Karpas-422 (cell line): Measurements from ENCODE around the gene EEFSEC. TPM values are rescaled to one million over a fixed set of nuclear protein-coding genes. Genes with fewer than 3 reads are reported as not detected.

Experiments used
- DNase-seq: peaks from one replicate; pipeline ENCODE4 v3.0.0-alpha.2; 2015
- H2AFZ ChIP-seq: fragments of 200-600 bp; sonication (generic); 2 replicates; pipeline ENCODE4 v1.6.1; 2014; ENCODE audit warnings: antibody characterized with exemption, low read length, mixed read lengths
- H3K27ac ChIP-seq: fragments of 200-600 bp; sonication (generic); 2 replicates; pipeline ENCODE4 v1.5.1; 2014; ENCODE audit warnings: mild to moderate bottlenecking, low read length, moderate library complexity
- H3K27me3 ChIP-seq: fragments of 200-600 bp; sonication (generic); 2 replicates; pipeline ENCODE4 v1.6.1; 2014; ENCODE audit warnings: low read length, mixed read lengths
- H3K36me3 ChIP-seq: fragments of 200-600 bp; sonication (generic); 2 replicates; pipeline ENCODE4 v1.6.1; 2014; ENCODE audit warnings: low read length, mixed read lengths; ENCODE audit not compliant: insufficient read depth
- H3K4me1 ChIP-seq: fragments of 200-600 bp; sonication (generic); 2 replicates; pipeline ENCODE4 v1.6.1; 2014; ENCODE audit warnings: mild to moderate bottlenecking, low read length, mixed read lengths
- H3K4me2 ChIP-seq: fragments of 200-600 bp; sonication (generic); 2 replicates; pipeline ENCODE4 v1.6.1; 2014; ENCODE audit warnings: low read length, low read depth, mild to moderate bottlenecking; ENCODE audit not compliant: poor library complexity, severe bottlenecking
- H3K4me3 ChIP-seq: fragments of 200-600 bp; sonication (generic); 2 replicates; pipeline ENCODE4 v1.5.1; 2014; ENCODE audit warnings: mild to moderate bottlenecking, antibody characterized with exemption, low read length, mixed read lengths
- H3K79me2 ChIP-seq: fragments of 200-600 bp; sonication (generic); 2 replicates; pipeline ENCODE4 v1.6.1; 2014; ENCODE audit warnings: mild to moderate bottlenecking, low read length, mixed read lengths
- H3K9ac ChIP-seq: fragments of 200-600 bp; sonication (generic); 2 replicates; pipeline ENCODE4 v1.6.0; 2014; ENCODE audit warnings: low read length
- H3K9me2 ChIP-seq: fragments of 200-600 bp; sonication (generic), shearing (Covaris generic); replicated peaks from 2 replicates; pipeline ENCODE4 v1.6.0; 2014; ENCODE audit warnings: mild to moderate bottlenecking, low read length, moderate library complexity; ENCODE audit not compliant: insufficient read depth
- H3K9me3 ChIP-seq: fragments of 300-700, 200-600 bp; sonication (generic); 2 replicates; pipeline ENCODE4 v1.6.1; 2014; ENCODE audit warnings: low read length, mixed read lengths
- H4K20me1 ChIP-seq: fragments of 200-600 bp; sonication (generic); 2 replicates; pipeline ENCODE4 v1.6.1; 2014; ENCODE audit warnings: mild to moderate bottlenecking, antibody characterized with exemption, low read length, low read depth; ENCODE audit not compliant: insufficient read depth
- total RNA-seq: library from RNA; depleted of rRNA; stranded (reverse); fragments of >200 nt; shearing (Covaris generic); gene quantifications from 2 replicates; pipeline ENCODE4 v1.2.3, GENCODE V29; 2014; ENCODE audit warnings: low replicate concordance

The EEFSEC gene
- total RNA-seq, 1 experiment from 2014 or later, result 10.1 TPM

- Histone ChIP-seq H3K4me3 (no peak overlapping the region), H3K4me2 (no peak overlapping the region), H4K20me1 (no peaks in the 10 kb centered on the region), H3K9me2 (no peaks in the 10 kb centered on the region), H3K27ac (no peak overlapping the region), H2AFZ (no peak overlapping the region), H3K36me3 (no peaks in the 10 kb centered on the region), H3K4me1 (peaks cover 3% of the 10 kb centered on the region; the same call in 1 of the 2 replicates), H3K9ac (no peak overlapping the region), H3K9me3 (no peaks in the 10 kb centered on the region), H3K27me3 (no peaks in the 10 kb centered on the region), H3K79me2 (no peaks in the 10 kb centered on the region; the same call in 1 of the 2 replicates)
- DNase-seq, result no peak
Observed at GRCh38 chr3:128358156-128358895, 205.0 kb downstream of the EEFSEC start.

GRCh38 chr3:128359060-128359664 lies 205.9 kb downstream of the EEFSEC start:
- no peaks in the 10 kb centered on the region for H3K9me2 ChIP-seq
- H4K20me1 ChIP-seq, result no peaks in the 10 kb centered on the region
- no peak overlapping the region for H3K9ac ChIP-seq
- no peak overlapping the region for H2AFZ ChIP-seq
- no peak overlapping the region for H3K4me3 ChIP-seq
- peaks cover 3% of the 10 kb centered on the region; the same call in 1 of the 2 replicates for H3K4me1 ChIP-seq
- H3K79me2 ChIP-seq, result no peaks in the 10 kb centered on the region; the same call in 1 of the 2 replicates
- no peak overlapping the region for H3K27ac ChIP-seq
- H3K9me3 ChIP-seq, result no peaks in the 10 kb centered on the region
- H3K4me2 ChIP-seq, result no peak overlapping the region
- no peaks in the 10 kb centered on the region for H3K36me3 ChIP-seq
- no peak for DNase-seq
- no peaks in the 10 kb centered on the region for H3K27me3 ChIP-seq

GRCh38 chr3:128359846-128360642 lies 206.8 kb downstream of the EEFSEC start:
- no peaks in the 10 kb centered on the region for H3K36me3 ChIP-seq
- H3K4me2 ChIP-seq, result no peak overlapping the region
- H3K4me3 ChIP-seq, result no peak overlapping the region
- H4K20me1 ChIP-seq, result no peaks in the 10 kb centered on the region
- DNase-seq, result no peak
- no peaks in the 10 kb centered on the region for H3K9me3 ChIP-seq
- H3K9ac ChIP-seq, result no peak overlapping the region
- no peaks in the 10 kb centered on the region for H3K27me3 ChIP-seq
- no peak overlapping the region for H2AFZ ChIP-seq
- no peaks in the 10 kb centered on the region; the same call in 1 of the 2 replicates for H3K79me2 ChIP-seq
- H3K27ac ChIP-seq, result no peak overlapping the region
- no peaks in the 10 kb centered on the region for H3K9me2 ChIP-seq
- peaks cover 3% of the 10 kb centered on the region; the same call in 1 of the 2 replicates for H3K4me1 ChIP-seq

- no peaks in the 10 kb centered on the region for H3K9me3 ChIP-seq
- H3K4me3 ChIP-seq, result no peak overlapping the region
- H4K20me1 ChIP-seq, result no peaks in the 10 kb centered on the region
- no peaks in the 10 kb centered on the region for H3K9me2 ChIP-seq
- DNase-seq, result no peak
- H3K4me1 ChIP-seq, result peaks cover 3% of the 10 kb centered on the region; the same call in 1 of the 2 replicates
- H3K27me3 ChIP-seq, result no peaks in the 10 kb centered on the region
- H2AFZ ChIP-seq, result no peak overlapping the region
- no peaks in the 10 kb centered on the region; the same call in 1 of the 2 replicates for H3K79me2 ChIP-seq
- H3K27ac ChIP-seq, result no peak overlapping the region
- H3K4me2 ChIP-seq, result no peak overlapping the region
- no peaks in the 10 kb centered on the region for H3K36me3 ChIP-seq
- H3K9ac ChIP-seq, result no peak overlapping the region
Observed at GRCh38 chr3:128360705-128361271, 207.5 kb downstream of the EEFSEC start.

- H3K4me2 ChIP-seq, result no peak overlapping the region
Observed at GRCh38 chr3:128362026-128362965, 209.0 kb downstream of the EEFSEC start.

GRCh38 chr3:128364291-128364690 lies 211.0 kb downstream of the EEFSEC start:
- Histone ChIP-seq H3K36me3 (no peaks in the 10 kb centered on the region), H3K9me2 (no peaks in the 10 kb centered on the region), H4K20me1 (no peaks in the 10 kb centered on the region), H3K9me3 (no peaks in the 10 kb centered on the region), H2AFZ (no peak overlapping the region), H3K9ac (no peak overlapping the region), H3K27ac (no peak overlapping the region), H3K4me1 (peaks cover 9% of the 10 kb centered on the region), H3K79me2 (no peaks in the 10 kb centered on the region), H3K27me3 (no peaks in the 10 kb centered on the region), H3K4me3 (no peak overlapping the region), H3K4me2 (no peak overlapping the region)
- no peak for DNase-seq

More at GRCh38 chr3:128362026-128362965, 209.0 kb downstream of the EEFSEC start:
- Histone ChIP-seq H3K4me1 (no peaks in the 10 kb centered on the region), H3K9me2 (no peaks in the 10 kb centered on the region), H3K79me2 (no peaks in the 10 kb centered on the region), H3K9ac (no peak overlapping the region), H3K9me3 (no peaks in the 10 kb centered on the region), H3K36me3 (no peaks in the 10 kb centered on the region), H3K4me3 (no peak overlapping the region), H3K27me3 (no peaks in the 10 kb centered on the region), H3K27ac (no peak overlapping the region), H4K20me1 (no peaks in the 10 kb centered on the region), H2AFZ (no peak overlapping the region)
- DNase-seq, result no peak

- Histone ChIP-seq H3K27me3 (no peaks in the 10 kb centered on the region), H3K27ac (no peak overlapping the region), H3K4me3 (no peak overlapping the region), H3K9me3 (no peaks in the 10 kb centered on the region), H3K36me3 (no peaks in the 10 kb centered on the region), H3K9me2 (no peaks in the 10 kb centered on the region), H3K9ac (no peak overlapping the region), H2AFZ (no peak overlapping the region), H4K20me1 (no peaks in the 10 kb centered on the region), H3K4me1 (peaks cover 15% of the 10 kb centered on the region), H3K79me2 (no peaks in the 10 kb centered on the region), H3K4me2 (no peak overlapping the region)
- no peak for DNase-seq
Observed at GRCh38 chr3:128364808-128365360, 211.6 kb downstream of the EEFSEC start.
